H1 (cell line): ENCODE data around the gene PTPRO. TPM values are rescaled to one million over a fixed set of nuclear protein-coding genes. Genes with fewer than 3 reads are reported as not detected.

ENCODE experiments used
- ATF2 ChIP-seq: IDR thresholded peaks from 2 replicates; pipeline ENCODE4 v1.6.1; 2012; ENCODE audit warnings: low read length, inconsistent platforms
- CBX8 ChIP-seq: fragments of 300-800, 300-1000 bp; sonication (generic); IDR thresholded peaks from 2 replicates; pipeline ENCODE4 v1.7.1; 2016; ENCODE audit warnings: low read depth, low read length, borderline replicate concordance
- CHD7 ChIP-seq: fragments of 300-600 bp; sonication (generic); IDR thresholded peaks from 2 replicates; pipeline ENCODE4 v1.7.1; 2012; ENCODE audit warnings: low read length, moderate library complexity, mild to moderate bottlenecking, inconsistent platforms; ENCODE audit not compliant: insufficient replicate concordance
- CREB1 ChIP-seq: IDR thresholded peaks from 2 replicates; pipeline ENCODE4 v1.6.1; 2012; ENCODE audit warnings: inconsistent platforms
- RBBP5 ChIP-seq: IDR thresholded peaks from 2 replicates; pipeline ENCODE4 v1.7.1; 2012; ENCODE audit warnings: low read depth, mild to moderate bottlenecking, inconsistent platforms, low read length, moderate library complexity, borderline replicate concordance
- SIRT6 ChIP-seq: IDR thresholded peaks from one replicate; pipeline ENCODE4 v1.7.1; 2012; ENCODE audit warnings: low read length, inconsistent platforms
- SP2 ChIP-seq: IDR thresholded peaks from 2 replicates; pipeline ENCODE4 v1.6.1; 2012; ENCODE audit warnings: mild to moderate bottlenecking, low read length, inconsistent platforms
- ZNF274 ChIP-seq: IDR thresholded peaks from 2 replicates; pipeline ENCODE4 v1.7.0; 2012; ENCODE audit warnings: low read length, borderline replicate concordance; ENCODE audit errors: extremely low read depth
- polyA plus RNA-seq, 7 experiments: library from polyadenylated mRNA; depleted of rRNA in 3 of 7; stranded (reverse) in 5 of 7; unstranded in 2 of 7; fragments of >200 nt in 5 of 7; fragments of 200-250 nt in 2 of 7; gene quantifications; 1 replicate in 5 of 7; 2 replicates in 1 of 7; 4 replicates in 1 of 7; pipeline versions ENCODE4 v1.2.1 to v1.2.3, GENCODE V29; 2011 to 2013; ENCODE audit warnings: missing spikeins in 2 of 7, mixed read lengths in 2 of 7
- total RNA-seq: library from RNA; stranded (reverse); fragmentation: NEBNext Ultra II Directional; extraction: Animal tissue kit (Norgen Biotek cat#: 25700); gene quantifications from 2 replicates; pipeline ENCODE4 v1.2.1, GENCODE V29; 2021

The PTPRO gene
- total and polyA plus RNA-seq, 2 of the 8 experiments (the other 6 are each of a cell fraction or from before 2014, with no cell fraction given) = 0.73 to 1.7 TPM

DNA sequence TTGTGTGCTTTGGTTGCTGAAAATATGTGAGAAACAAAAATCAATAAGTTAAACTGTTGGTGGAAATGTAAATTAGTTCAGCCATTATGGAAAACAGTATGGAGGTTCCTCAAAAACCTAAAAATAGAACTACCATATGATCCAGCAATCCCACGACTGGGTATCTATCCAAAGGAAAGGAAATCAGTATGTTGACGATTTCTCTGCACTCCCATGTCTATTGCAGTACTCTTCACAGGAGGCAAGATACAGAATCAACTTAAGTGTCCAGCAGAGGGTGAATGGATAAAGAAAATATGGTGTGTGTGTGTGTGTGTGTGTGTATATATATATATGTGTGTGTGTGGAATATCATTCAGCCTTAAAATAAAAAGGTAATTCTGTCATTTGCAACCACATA lies 159.5 kb downstream of the PTPRO start (continued):
- no peak for TF ChIP-seq CHD7
- no peak for TF ChIP-seq CBX8
- TF ChIP-seq CREB1 = no peak
- TF ChIP-seq ATF2 = no peak
- TF ChIP-seq SIRT6 = no peak
- no peak for TF ChIP-seq ZNF274
- TF ChIP-seq RBBP5 = no peak
- no peak for TF ChIP-seq SP2
